Upper lobe of left lung (tissue), 4 donors: ENCODE measurements around the gene ALX4.

Experiments
- CTCF ChIP-seq, 6 experiments: fragments of 450-650 bp in 4 of 6; fragments of 200-600 bp in 2 of 6; sonication (generic) in 2 of 6; IDR thresholded peaks; one replicate each; pipeline ENCODE4 v1.5.1; 2016 to 2019; ENCODE audit warnings: antibody characterized with exemption in 6 of 6
- EP300 ChIP-seq, 4 donors: sonication (generic); formaldehyde crosslinking; IDR thresholded peaks; one replicate each; pipeline ENCODE4 v1.5.1; 2017; ENCODE audit warnings: antibody characterized with exemption in 4 of 4, control low read depth in 2 of 4
- POLR2A ChIP-seq, 4 donors: fragments of 450-650 bp; IDR thresholded peaks; one replicate each; pipeline ENCODE4 v1.5.1; 2016 to 2017; ENCODE audit warnings: antibody characterized with exemption in 4 of 4, mild to moderate bottlenecking in 2 of 4
- POLR2AphosphoS5 ChIP-seq, 2 donors: sonication (generic); formaldehyde crosslinking; IDR thresholded peaks; one replicate each; pipeline ENCODE4 v1.5.1; 2017; ENCODE audit warnings: antibody characterized with exemption in 2 of 2

- TF ChIP-seq CTCF (IDR thresholded peaks at IDR 0.05): no peak
- no peak for TF ChIP-seq POLR2A (IDR thresholded peaks at IDR 0.05)
- TF ChIP-seq EP300 (IDR thresholded peaks at IDR 0.05): no peak
- TF ChIP-seq POLR2AphosphoS5 (IDR thresholded peaks at IDR 0.05): no peak
Measured at GRCh38 chr11:44257338-44258189, 52.4 kb downstream of the ALX4 start.
